Erythroblast (primary cell): ENCODE data around the gene RAD51C.

Experiments used
- GATA1 ChIP-seq: IDR thresholded peaks from 2 replicates; pipeline ENCODE4 v1.6.1; 2011; ENCODE audit warnings: low read depth, mild to moderate bottlenecking, control low read depth, low read length, moderate library complexity
- POLR2A ChIP-seq: IDR thresholded peaks from 2 replicates; pipeline ENCODE4 v1.6.1; 2011; ENCODE audit warnings: mild to moderate bottlenecking, low read length

- TF ChIP-seq POLR2A (peak; percentile 100), GATA1 (no peak)
Measured at GRCh38 chr17:58658804-58659713, 33.3 kb upstream of the RAD51C start.
